Naive B cell (primary cell): ENCODE results near the gene SOS1. TPM values are rescaled to one million over a fixed set of nuclear protein-coding genes. Genes with fewer than 3 reads are reported as not detected.

Experiments
- ATAC-seq, 2 donors: fragments of 150-1000 bp; cut with Tn5 transposase; 2 replicates each; pipeline ENCODE4 v1.10.0; 2021; ENCODE audit warnings: low read depth in 2 of 2, mild to moderate bottlenecking in 2 of 2, moderate library complexity in 2 of 2
- DNase-seq: peaks from one replicate; pipeline ENCODE4 v3.0.0; 2022
- H3K27ac Mint-ChIP-seq, 6 donors: one replicate each; pipeline ENCODE4 v1.8.0; 2020 to 2022; ENCODE audit warnings: mild to moderate bottlenecking in 6 of 6, mixed read lengths in 6 of 6, moderate library complexity in 5 of 6, inconsistent platforms in 2 of 6
- H3K27me3 Mint-ChIP-seq, 3 donors: one replicate each; pipeline ENCODE4 v1.8.0; 2021 to 2022; ENCODE audit warnings: mixed read lengths in 3 of 3, mild to moderate bottlenecking in 1 of 3
- H3K36me3 Mint-ChIP-seq, 2 donors: one replicate each; pipeline ENCODE4 v1.8.0; 2020 to 2022; ENCODE audit warnings: mixed read lengths in 2 of 2, inconsistent platforms in 1 of 2, mild to moderate bottlenecking in 1 of 2
- H3K4me1 Mint-ChIP-seq, 3 donors: one replicate each; pipeline ENCODE4 v1.8.0; 2020 to 2022; ENCODE audit warnings: mixed read lengths in 3 of 3, inconsistent platforms in 1 of 3, mild to moderate bottlenecking in 1 of 3, moderate library complexity in 1 of 3
- H3K4me3 Mint-ChIP-seq, 8 donors: one replicate each; pipeline ENCODE4 v1.8.0; 2020 to 2022; ENCODE audit warnings: mild to moderate bottlenecking in 8 of 8, mixed read lengths in 8 of 8, moderate library complexity in 8 of 8, inconsistent platforms in 2 of 8
- H3K9me3 Mint-ChIP-seq, 7 donors: one replicate each; pipeline ENCODE4 v1.8.0; 2020 to 2022; ENCODE audit warnings: mixed read lengths in 7 of 7, mild to moderate bottlenecking in 5 of 7, inconsistent platforms in 2 of 7, moderate library complexity in 1 of 7
- polyA plus RNA-seq, 6 donors: library from polyadenylated mRNA; unstranded; fragments of 300-500 nt; fragmentation: Illumina TruSeq; gene quantifications; one replicate each; pipeline ENCODE4 v1.2.3, GENCODE V29; 2021; ENCODE audit warnings: low read depth in 6 of 6

Gene SOS1
- polyA plus RNA-seq, 6 donors from 2014 or later: 6.5 to 21.8 (median 11.5) TPM

DNA sequence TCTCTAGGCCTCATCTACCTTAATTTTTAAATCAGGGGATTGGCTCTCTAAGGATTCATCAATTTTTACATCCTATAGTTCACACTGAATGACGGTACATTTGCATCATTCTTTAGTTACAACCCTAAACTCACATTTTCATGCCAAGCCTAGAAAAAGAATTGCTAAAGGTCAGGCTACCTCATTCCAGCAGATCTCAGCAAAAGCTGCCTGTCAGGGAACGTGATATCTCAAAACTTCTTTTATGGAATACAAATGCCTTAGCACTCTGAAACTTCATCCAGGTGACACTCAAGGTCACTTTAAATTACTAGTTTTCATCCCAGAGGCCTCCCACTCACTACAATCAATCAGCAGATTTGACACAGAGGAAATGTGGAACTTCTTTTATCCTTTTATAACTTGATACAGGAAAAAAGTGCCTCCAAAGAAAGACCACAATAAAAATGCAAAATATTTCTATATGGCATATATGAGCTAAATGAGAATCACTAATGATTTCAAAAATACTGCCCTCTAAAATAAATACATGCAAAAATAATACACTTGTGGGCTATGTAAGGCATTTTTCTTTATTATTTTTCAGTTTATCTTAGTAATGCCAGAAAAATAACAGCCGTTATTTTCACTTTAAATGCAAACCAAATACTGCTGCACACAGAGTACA lies 139.7 kb downstream of the SOS1 start:
- no peak overlapping the region for H3K4me3 Mint-ChIP-seq
- no peak for DNase-seq

DNA sequence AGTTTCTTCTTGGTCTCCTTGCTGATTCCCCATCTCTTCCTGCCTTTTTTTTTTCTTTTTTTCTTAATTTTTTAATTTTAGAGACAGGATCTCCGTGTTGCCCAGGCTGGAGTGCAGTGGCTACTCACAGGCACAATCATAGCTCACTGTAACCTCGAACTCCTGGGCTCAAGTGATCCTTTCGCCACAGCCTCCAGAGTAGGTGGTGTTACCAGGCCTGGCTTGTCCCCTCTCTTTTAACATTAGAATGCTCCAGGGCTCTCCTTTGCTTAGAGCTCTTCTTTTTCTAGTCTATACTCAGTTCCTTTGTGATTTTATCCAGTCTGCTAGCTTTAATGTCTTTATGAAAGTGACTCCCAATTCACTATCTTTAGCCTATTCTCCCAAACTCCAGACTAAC lies 141.9 kb downstream of the SOS1 start:
- H3K36me3 Mint-ChIP-seq: no peaks in the 10 kb centered on the region
- no peaks in the 10 kb centered on the region for H3K9me3 Mint-ChIP-seq
- H3K27ac Mint-ChIP-seq: peak overlapping the region in 2 of 6 donors; percentile 21 to 61

More for the DNA sequence above, 139.7 kb downstream of the SOS1 start:
- H3K27ac Mint-ChIP-seq: no peak overlapping the region
- ATAC-seq: no peak
- H3K27me3 Mint-ChIP-seq: no peaks in the 10 kb centered on the region
- H3K36me3 Mint-ChIP-seq: peaks cover 8 to 13% of the 10 kb centered on the region in 2 donors
- no peaks in the 10 kb centered on the region for H3K4me1 Mint-ChIP-seq
- no peaks in the 10 kb centered on the region for H3K9me3 Mint-ChIP-seq

DNA sequence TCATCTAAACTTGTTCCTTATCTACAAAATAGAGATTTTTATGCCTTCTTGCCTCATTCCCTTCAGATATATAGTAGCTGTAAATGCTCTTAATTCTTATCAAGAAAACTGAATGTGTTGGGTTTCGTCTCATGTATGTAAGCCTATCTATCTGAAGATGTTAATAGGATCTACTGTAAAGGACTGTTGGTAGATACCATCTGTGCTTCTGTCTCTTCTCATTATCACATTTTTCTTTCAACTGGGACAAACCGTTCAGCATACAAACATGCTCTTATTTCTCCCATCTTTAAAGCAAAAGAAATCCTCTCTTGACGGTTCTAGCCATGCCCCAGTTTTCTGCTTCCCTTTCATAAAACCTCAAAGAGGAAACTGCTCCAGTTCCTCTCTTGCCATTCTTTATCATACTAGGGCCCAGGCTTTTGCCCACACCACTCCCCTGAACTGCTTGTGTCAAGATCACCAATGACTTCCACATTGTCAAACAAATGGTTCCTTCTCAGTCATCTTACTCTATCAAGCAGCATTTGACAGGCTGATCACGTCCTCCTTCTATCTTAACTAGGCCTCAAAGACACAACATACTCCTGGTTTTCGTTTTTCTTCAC lies 142.5 kb downstream of the SOS1 start:
- no peak for ATAC-seq
- Mint-ChIP-seq H3K27me3 (no peaks in the 10 kb centered on the region), H3K36me3 (no peaks in the 10 kb centered on the region), H3K4me1 (no peaks in the 10 kb centered on the region), H3K27ac (peak overlapping the region in 1 of 6 donors; percentile 89), H3K9me3 (no peaks in the 10 kb centered on the region), H3K4me3 (no peak overlapping the region)
- DNase-seq: no peak

More for the DNA sequence above, 141.9 kb downstream of the SOS1 start:
- Mint-ChIP-seq H3K27me3 (no peaks in the 10 kb centered on the region), H3K4me1 (no peaks in the 10 kb centered on the region), H3K4me3 (no peak overlapping the region)
- ATAC-seq (no peak), DNase-seq (no peak)

DNA sequence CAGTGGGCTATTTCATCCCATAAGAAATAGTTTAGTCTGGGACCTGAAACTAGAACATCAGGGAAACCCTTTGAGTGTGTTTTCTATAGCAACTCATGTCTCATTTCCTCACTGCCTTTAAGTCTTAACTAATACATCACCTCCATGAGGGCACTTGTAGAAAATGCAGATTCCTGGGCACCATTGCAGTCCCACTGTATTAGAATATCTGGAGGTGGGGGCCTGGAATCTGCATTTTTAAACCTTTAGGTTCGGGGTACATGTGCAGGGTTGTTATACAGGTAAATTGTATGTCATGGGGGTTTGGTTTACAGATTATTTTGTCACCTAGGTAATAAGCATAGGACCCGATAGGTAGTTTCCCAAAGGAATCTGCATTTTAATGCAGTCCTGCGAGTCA lies 143.8 kb downstream of the SOS1 start:
- no peaks in the 10 kb centered on the region for H3K36me3 Mint-ChIP-seq
- ATAC-seq (no peak), DNase-seq (no peak)
- H3K4me1 Mint-ChIP-seq: no peaks in the 10 kb centered on the region
- no peak overlapping the region for H3K4me3 Mint-ChIP-seq
- H3K9me3 Mint-ChIP-seq: peaks cover 0 to 1% (median 0%) of the 10 kb centered on the region in 7 donors
- no peaks in the 10 kb centered on the region for H3K27me3 Mint-ChIP-seq
- no peak overlapping the region for H3K27ac Mint-ChIP-seq

DNA sequence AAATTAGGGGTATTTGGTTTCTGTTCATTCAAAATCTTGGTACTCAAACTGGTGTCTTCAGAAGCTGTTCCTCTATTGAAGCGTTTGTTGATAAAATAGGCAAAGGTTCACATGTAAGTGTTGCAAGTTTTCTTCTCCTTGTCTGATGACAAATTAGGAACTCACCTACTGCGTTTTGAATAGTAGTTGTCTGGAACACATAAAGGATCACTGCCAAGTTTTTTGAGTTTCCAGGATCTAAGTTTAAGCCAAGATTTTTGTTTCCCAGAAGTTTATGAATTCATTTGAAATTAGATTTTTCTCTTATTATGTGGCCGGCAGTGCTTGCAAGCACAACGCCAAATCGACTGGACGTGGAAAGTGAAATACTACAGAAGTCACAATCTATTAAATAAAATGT lies 145.8 kb downstream of the SOS1 start:
- H3K27me3 Mint-ChIP-seq: no peaks in the 10 kb centered on the region
- H3K9me3 Mint-ChIP-seq: peaks cover 0 to 2% (median 0%) of the 10 kb centered on the region in 7 donors
- no peak for ATAC-seq
- H3K4me3 Mint-ChIP-seq: no peak overlapping the region
- no peaks in the 10 kb centered on the region for H3K36me3 Mint-ChIP-seq
- H3K4me1 Mint-ChIP-seq: no peaks in the 10 kb centered on the region
- no peak overlapping the region for H3K27ac Mint-ChIP-seq
- DNase-seq: no peak

DNA sequence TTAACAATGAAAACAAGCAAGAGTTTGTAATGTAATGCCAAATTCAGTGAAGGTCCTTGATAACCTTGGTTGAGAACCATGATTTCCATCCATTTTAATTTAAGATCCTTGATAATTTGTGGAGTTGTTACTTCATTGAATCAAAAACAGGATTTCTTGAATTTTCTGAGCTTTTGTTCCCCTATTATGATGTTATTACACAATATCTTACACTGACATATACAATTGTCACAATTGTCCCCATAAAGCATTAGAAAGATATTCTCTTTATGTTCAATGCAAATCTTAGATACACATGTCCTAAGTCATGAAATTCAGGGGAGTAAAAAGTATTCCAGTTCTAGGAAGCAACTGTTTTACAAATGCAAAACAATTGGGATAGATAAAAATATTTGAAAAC lies 147.6 kb downstream of the SOS1 start:
- Mint-ChIP-seq H3K27me3 (no peaks in the 10 kb centered on the region), H3K4me3 (no peak overlapping the region), H3K4me1 (no peaks in the 10 kb centered on the region), H3K36me3 (no peaks in the 10 kb centered on the region), H3K27ac (peak overlapping the region in 1 of 6 donors; percentile 38), H3K9me3 (peaks cover 0 to 2% (median 0%) of the 10 kb centered on the region in 7 donors)
- DNase-seq (no peak), ATAC-seq (no peak)

DNA sequence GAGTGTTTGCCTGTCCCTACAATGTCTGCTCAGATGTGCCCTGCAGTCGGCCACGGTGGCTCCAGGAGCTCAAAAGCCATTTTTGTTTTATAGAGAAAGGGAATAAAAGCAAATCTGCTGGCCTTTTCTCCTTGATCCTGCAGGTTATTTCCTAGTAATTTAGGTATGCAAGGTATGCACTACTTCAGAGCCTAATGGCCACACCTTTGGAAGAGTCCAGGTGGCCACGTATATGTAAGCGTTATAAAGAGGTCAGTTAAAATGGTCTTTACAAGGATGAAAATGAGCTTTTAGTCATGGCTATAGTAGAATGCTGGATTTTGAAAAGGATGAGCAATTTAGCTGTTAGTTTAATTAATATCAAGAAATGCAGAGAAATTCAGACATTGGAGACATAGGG lies 149.5 kb downstream of the SOS1 start:
- DNase-seq: no peak
- H3K4me3 Mint-ChIP-seq: no peak overlapping the region
- H3K36me3 Mint-ChIP-seq: no peaks in the 10 kb centered on the region
- ATAC-seq: no peak
- H3K27ac Mint-ChIP-seq: no peak overlapping the region
- peaks cover 0 to 6% (median 0%) of the 10 kb centered on the region in 3 donors for H3K27me3 Mint-ChIP-seq
- H3K4me1 Mint-ChIP-seq: no peaks in the 10 kb centered on the region
- H3K9me3 Mint-ChIP-seq: peaks cover 0 to 2% (median 0%) of the 10 kb centered on the region in 7 donors

DNA sequence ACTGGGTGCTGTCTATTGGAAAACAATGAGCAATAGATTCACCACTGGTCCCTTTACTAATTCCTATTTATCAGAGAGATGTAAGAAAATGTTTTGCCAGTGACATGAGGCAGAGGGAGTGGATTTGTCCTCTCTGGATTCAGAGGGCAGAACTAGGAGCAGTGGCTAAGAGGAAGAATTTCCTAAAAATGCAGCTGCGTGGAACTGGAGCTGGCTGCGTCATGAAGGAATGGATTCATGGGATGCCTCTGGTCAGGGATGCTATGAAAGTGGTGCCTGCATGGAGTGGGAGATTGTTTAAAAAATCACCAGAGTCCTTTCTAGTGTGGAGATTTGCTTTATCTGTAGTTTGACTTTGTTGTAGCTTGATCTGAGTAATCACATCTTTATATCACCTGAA lies 152.8 kb downstream of the SOS1 start:
- peaks cover 0 to 2% (median 0%) of the 10 kb centered on the region in 7 donors for H3K9me3 Mint-ChIP-seq
- no peak overlapping the region for H3K27ac Mint-ChIP-seq
- H3K27me3 Mint-ChIP-seq: peaks cover 0 to 13% (median 2%) of the 10 kb centered on the region in 3 donors
- no peak overlapping the region for H3K4me3 Mint-ChIP-seq
- DNase-seq (no peak), ATAC-seq (no peak)
- no peaks in the 10 kb centered on the region for H3K36me3 Mint-ChIP-seq
- no peaks in the 10 kb centered on the region for H3K4me1 Mint-ChIP-seq

DNA sequence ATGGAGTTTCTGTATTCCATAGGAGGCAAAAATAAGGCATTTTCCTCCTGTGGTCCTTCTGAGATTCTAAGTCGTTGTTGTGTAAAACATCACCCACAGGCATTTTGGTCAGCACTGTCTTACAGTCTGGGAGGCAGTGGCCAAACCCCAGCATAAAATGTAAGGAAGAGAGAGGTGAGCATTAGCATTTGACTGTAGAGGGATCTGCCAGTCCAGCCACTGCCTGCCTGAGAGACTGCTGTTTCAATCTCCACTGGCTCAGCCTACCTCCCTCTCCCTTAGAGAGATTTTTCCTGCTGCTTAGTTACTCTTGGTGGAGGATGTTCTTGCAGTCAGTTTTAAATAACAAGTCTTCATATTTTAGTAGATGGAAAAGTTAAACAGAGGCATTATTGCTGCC lies 154.2 kb downstream of the SOS1 start:
- Mint-ChIP-seq H3K36me3 (no peaks in the 10 kb centered on the region), H3K4me1 (peaks cover 0 to 3% (median 2%) of the 10 kb centered on the region in 3 donors)
- ATAC-seq: no peak

DNA sequence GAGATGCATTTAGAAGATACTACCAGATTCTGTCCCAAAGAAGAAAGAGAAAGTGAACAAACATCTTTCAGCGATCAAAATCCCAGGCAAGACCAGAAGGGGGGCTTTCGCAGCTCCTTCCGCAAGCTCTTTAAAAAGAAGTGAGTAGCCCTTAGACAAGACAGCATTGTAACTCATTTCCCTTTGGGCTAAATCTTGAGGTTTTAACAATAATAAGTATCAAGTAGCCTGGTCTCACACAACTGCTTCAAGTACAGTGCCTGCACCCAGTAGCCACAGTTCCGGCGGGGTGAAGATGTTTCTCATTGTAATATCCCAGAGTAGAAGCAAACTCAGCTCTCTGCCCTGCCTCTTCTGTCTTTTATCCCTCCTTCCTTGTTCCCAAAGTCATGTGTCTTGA lies 154.8 kb downstream of the SOS1 start:
- Mint-ChIP-seq H3K4me3 (no peak overlapping the region), H3K36me3 (no peaks in the 10 kb centered on the region), H3K27me3 (peaks cover 11 to 23% (median 11%) of the 10 kb centered on the region in 3 donors), H3K4me1 (peaks cover 0 to 4% (median 4%) of the 10 kb centered on the region in 3 donors), H3K9me3 (no peaks in the 10 kb centered on the region), H3K27ac (no peak overlapping the region)
- no peak for ATAC-seq
- DNase-seq: no peak

More for the DNA sequence above, 154.2 kb downstream of the SOS1 start:
- DNase-seq: no peak
- Mint-ChIP-seq H3K27ac (no peak overlapping the region), H3K9me3 (no peaks in the 10 kb centered on the region), H3K4me3 (no peak overlapping the region), H3K27me3 (peaks cover 4 to 16% (median 7%) of the 10 kb centered on the region in 3 donors)

DNA sequence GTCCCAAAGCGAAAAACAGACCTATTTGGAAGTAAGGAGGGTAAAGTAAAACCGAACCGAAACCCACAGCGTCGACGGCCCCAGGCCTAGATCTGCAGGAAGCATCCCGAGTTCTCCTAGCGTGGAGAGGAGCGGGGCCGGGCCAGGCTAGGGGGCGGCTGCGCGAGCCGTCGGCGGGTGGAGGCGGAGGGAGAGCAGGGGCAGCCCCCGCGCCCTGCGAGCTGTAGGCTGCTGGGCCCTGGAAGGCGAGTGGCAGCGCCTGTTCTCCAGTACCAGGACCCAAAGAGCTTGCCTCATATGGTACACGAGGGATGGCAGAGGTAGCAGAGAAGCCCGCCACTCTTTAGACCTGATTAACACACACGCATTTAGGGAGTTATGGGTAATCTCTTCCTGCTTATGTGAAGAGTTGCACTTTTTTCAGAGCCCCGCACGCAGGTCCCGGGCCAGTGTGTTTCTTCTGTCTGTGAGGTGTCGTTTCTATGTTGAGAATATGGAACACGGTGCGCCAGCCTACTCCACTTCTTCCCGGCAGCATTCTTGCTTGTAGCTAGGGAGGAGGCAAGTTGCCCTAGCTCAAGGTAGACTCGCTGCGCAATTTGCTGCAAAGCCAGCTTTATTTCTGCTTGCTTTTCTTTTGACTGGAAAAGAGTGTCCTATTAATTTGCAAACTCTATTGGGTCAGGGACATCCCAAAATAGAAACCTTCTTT lies 160.1 kb downstream of the SOS1 start:
- Mint-ChIP-seq H3K4me3 (peak overlapping the region; percentile 23 to 71 (median 54)), H3K27me3 (peaks cover 30 to 46% (median 33%) of the 10 kb centered on the region in 3 donors), H3K9me3 (no peaks in the 10 kb centered on the region), H3K4me1 (peaks cover 0 to 8% (median 4%) of the 10 kb centered on the region in 3 donors), H3K36me3 (no peaks in the 10 kb centered on the region), H3K27ac (peak overlapping the region in 1 of 6 donors; percentile 54)
- ATAC-seq (peak in 1 of 2 donors; percentile 14), DNase-seq (no peak)

DNA sequence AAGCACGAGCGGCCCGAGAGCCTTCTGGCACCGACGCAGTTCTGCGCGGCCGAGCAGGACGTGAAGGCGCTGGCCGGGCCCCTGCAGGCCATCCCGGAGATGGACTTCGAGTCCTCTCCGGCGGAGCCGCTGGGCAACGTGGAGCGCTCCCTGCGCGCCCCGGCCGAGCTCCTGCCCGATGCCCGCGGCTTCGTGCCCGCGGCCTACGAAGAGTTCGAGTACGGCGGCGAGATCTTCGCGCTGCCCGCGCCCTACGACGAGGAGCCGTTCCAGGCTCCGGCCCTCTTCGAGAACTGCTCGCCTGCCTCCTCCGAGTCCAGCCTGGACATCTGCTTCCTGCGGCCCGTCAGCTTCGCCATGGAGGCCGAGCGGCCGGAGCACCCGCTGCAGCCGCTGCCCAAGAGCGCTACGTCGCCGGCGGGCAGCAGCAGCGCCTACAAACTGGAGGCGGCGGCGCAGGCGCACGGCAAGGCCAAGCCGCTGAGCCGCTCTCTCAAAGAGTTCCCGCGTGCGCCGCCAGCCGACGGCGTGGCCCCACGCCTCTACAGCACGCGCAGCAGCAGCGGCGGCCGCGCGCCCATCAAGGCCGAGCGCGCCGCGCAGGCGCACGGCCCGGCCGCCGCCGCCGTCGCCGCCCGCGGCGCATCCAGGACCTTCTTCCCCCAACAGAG lies 160.8 kb downstream of the SOS1 start:
- no peaks in the 10 kb centered on the region for H3K9me3 Mint-ChIP-seq
- DNase-seq: peak; percentile 44
- H3K4me3 Mint-ChIP-seq: peak overlapping the region in 6 of 8 donors; percentile 17 to 74 (median 70)
- H3K27me3 Mint-ChIP-seq: peaks cover 30 to 45% (median 33%) of the 10 kb centered on the region in 3 donors
- H3K4me1 Mint-ChIP-seq: peaks cover 0 to 8% (median 4%) of the 10 kb centered on the region in 3 donors
- ATAC-seq: peak; percentile 97 to 98
- H3K27ac Mint-ChIP-seq: peak overlapping the region in 1 of 6 donors; percentile 54
- no peaks in the 10 kb centered on the region for H3K36me3 Mint-ChIP-seq

DNA sequence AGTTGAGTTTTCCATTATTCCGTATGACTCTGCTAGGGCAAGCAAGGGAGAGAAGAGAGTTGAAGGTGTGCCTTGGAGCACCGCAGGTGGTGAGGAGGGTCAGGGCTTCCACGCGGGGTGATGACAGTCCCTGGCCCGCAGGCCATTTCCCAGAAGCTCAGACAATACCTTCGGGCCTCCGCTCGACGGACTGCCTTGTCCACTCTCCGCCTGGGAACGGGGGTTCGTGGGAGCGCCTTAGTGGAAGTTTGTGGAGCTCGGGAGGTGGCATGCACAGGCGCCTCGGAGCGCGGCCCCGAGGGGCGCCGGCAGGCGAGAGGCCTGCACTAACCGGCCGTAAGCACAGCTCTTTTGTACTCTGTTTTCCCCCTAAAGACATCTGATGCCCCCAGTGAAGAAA lies 161.4 kb downstream of the SOS1 start:
- no peak for ATAC-seq
- DNase-seq: no peak
- H3K9me3 Mint-ChIP-seq: no peaks in the 10 kb centered on the region
- peaks cover 30 to 45% (median 33%) of the 10 kb centered on the region in 3 donors for H3K27me3 Mint-ChIP-seq
- H3K36me3 Mint-ChIP-seq: no peaks in the 10 kb centered on the region
- H3K4me1 Mint-ChIP-seq: peaks cover 0 to 8% (median 4%) of the 10 kb centered on the region in 3 donors
- peak overlapping the region in 7 of 8 donors; percentile 11 to 80 (median 60) for H3K4me3 Mint-ChIP-seq
- no peak overlapping the region for H3K27ac Mint-ChIP-seq
